ENCODE measurements around the gene DYNC1I1.
A peak's percentile ranks its signal among the peaks of the same experiment; 100 is the strongest.

DYNC1I1 gene

GRCh38 chr7:96089511-96089910 lies 317.2 kb downstream of the DYNC1I1 start:
- Histone ChIP-seq H3K9me3 (ENCODE audit: control insufficient read depth in 1 of 2, low read length in 2 of 2) (no peaks in the 10 kb centered on the region), H3K4me1 (ENCODE audit: control insufficient read depth in 1 of 2, insufficient read depth in 2 of 2, low read length in 2 of 2) (peaks cover 0 to 4% of the 10 kb centered on the region in 2 donors), H3K4me3 (ENCODE audit: low read depth in 1 of 2, low read length in 2 of 2) (no peak overlapping the region), H3K36me3 (ENCODE audit: control insufficient read depth in 1 of 2, insufficient read depth in 2 of 2, low read length in 2 of 2) (no peaks in the 10 kb centered on the region), H3K27me3 (ENCODE audit: low read depth, low read length) (no peaks in the 10 kb centered on the region), H3K27ac (ENCODE audit: low read length) (no peak overlapping the region)

DNA sequence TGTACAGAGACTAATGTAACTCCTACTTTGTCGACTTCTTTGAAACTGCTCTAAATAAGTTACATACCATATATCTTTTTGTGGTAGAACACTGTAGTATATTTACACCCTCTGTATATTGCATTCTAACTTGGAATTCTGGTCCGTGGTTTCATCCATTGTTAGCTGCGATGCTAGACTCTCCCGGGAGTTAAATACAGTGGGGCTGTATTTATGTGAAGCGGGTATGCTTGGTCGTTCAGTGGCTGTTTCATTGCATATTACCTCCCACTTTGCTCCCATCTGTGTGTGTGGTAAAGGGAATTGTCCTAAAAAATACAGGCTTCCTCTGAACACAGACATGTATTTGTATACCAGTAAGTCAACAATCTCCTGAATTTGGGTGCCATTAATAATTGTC lies 318.4 kb downstream of the DYNC1I1 start:
- Histone ChIP-seq H3K9me3 (ENCODE audit: control insufficient read depth in 1 of 2, low read length in 2 of 2) (no peaks in the 10 kb centered on the region), H3K36me3 (ENCODE audit: control insufficient read depth in 1 of 2, insufficient read depth in 2 of 2, low read length in 2 of 2) (no peaks in the 10 kb centered on the region), H3K4me1 (ENCODE audit: control insufficient read depth in 1 of 2, insufficient read depth in 2 of 2, low read length in 2 of 2) (peaks cover 0 to 4% of the 10 kb centered on the region in 2 donors), H3K4me3 (ENCODE audit: low read depth in 1 of 2, low read length in 2 of 2) (no peak overlapping the region), H3K27me3 (ENCODE audit: low read depth, low read length) (no peaks in the 10 kb centered on the region), H3K27ac (ENCODE audit: low read length) (no peak overlapping the region)

DNA sequence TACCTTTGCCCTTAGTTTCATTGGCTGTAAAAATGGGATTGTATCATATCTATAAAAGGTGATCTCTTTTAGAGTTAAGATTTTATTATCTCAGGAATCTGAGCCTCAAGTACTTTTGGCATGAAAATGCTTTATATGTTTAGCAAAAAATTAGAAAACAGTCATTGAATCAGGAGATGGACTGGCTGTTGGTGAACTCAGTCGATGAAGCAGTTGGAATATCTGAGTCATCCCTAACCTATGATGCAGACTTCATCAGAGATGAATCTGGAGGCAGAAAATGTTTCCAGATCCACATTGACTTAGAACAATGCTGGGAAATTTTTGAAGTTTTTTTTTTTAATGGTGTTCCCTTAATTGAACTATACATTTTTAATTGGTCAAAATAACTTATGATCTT lies 321.1 kb downstream of the DYNC1I1 start:
- Histone ChIP-seq H3K4me3 (ENCODE audit: low read depth in 1 of 2, low read length in 2 of 2) (no peak overlapping the region), H3K9me3 (ENCODE audit: control insufficient read depth in 1 of 2, low read length in 2 of 2) (no peaks in the 10 kb centered on the region), H3K27me3 (ENCODE audit: low read depth, low read length) (no peaks in the 10 kb centered on the region), H3K36me3 (ENCODE audit: control insufficient read depth in 1 of 2, insufficient read depth in 2 of 2, low read length in 2 of 2) (no peaks in the 10 kb centered on the region), H3K27ac (ENCODE audit: low read length) (peak overlapping the region; percentile 14), H3K4me1 (ENCODE audit: control insufficient read depth in 1 of 2, insufficient read depth in 2 of 2, low read length in 2 of 2) (peaks cover 0 to 4% of the 10 kb centered on the region in 2 donors)

DNA sequence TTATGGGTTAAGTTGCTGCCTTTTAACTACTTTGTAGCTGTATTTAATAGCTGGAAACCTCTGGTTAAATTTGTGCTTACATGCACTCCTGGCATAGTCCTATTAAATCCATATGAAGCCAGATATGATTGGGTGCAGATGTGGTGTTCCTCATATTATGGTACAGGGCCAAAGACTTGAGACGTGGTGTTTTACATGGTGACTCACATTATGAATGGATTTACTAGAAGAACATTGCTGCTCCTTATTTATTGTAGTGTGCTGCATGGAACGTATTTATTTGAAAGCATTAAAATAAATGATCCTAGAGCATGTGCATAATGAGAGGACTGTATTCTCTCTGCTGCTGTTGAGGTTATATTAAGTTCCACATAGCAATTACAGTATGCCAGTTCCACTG lies 325.5 kb downstream of the DYNC1I1 start:
- H3K4me1 ChIP-seq (ENCODE audit: control insufficient read depth in 1 of 2, insufficient read depth in 2 of 2, low read length in 2 of 2), result peaks cover 0 to 4% of the 10 kb centered on the region in 2 donors
- H3K27ac ChIP-seq (ENCODE audit: low read length), result no peak overlapping the region
- H3K27me3 ChIP-seq (ENCODE audit: low read depth, low read length), result no peaks in the 10 kb centered on the region
- H3K4me3 ChIP-seq (ENCODE audit: low read depth in 1 of 2, low read length in 2 of 2), result no peak overlapping the region
- no peaks in the 10 kb centered on the region for H3K9me3 ChIP-seq (ENCODE audit: control insufficient read depth in 1 of 2, low read length in 2 of 2)
- no peaks in the 10 kb centered on the region for H3K36me3 ChIP-seq (ENCODE audit: control insufficient read depth in 1 of 2, insufficient read depth in 2 of 2, low read length in 2 of 2)

GRCh38 chr7:96100737-96101136 lies 328.4 kb downstream of the DYNC1I1 start:
- H3K27ac ChIP-seq (ENCODE audit: low read length), result no peak overlapping the region
- no peak overlapping the region for H3K4me3 ChIP-seq (ENCODE audit: low read depth in 1 of 2, low read length in 2 of 2)

DNA sequence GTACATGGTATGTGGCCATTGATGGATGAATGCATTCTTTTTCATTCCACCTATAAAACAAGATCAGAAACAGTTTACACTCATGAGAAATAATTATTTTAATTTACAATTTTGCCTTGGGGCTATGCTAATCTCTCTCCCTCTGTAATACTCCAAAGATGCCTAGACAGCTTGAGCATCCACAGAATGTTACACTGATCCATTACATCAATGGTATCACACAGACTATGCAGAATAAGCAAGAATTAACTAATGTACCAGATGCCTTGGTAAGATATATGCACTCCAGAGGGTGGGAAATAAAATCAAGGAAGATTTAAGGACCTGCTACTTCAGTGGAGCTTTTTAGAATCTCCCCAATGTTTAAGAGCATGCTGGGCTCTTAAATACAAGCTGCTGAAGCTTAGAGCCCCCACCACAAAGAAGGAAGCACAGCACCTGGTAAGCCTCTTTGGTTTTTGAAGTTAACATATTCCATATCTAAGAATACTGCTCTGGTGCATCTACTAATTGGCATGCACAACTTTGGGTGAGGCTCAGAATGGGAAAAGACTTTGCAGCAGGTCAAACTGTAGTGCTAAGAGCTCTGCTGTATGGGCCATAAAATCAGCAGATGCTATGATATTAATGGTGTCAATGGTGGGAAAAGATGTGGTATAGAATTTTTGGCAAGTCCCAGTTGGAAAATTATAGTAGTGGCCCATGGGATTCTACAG lies 329.9 kb downstream of the DYNC1I1 start:
- H3K4me3 ChIP-seq (ENCODE audit: low read depth in 1 of 2, low read length in 2 of 2), result no peak overlapping the region
- H3K27me3 ChIP-seq (ENCODE audit: low read depth, low read length), result no peaks in the 10 kb centered on the region
- no peaks in the 10 kb centered on the region for H3K9me3 ChIP-seq (ENCODE audit: control insufficient read depth in 1 of 2, low read length in 2 of 2)
- no peaks in the 10 kb centered on the region for H3K36me3 ChIP-seq (ENCODE audit: control insufficient read depth in 1 of 2, insufficient read depth in 2 of 2, low read length in 2 of 2)
- no peaks in the 10 kb centered on the region for H3K4me1 ChIP-seq (ENCODE audit: control insufficient read depth in 1 of 2, insufficient read depth in 2 of 2, low read length in 2 of 2)
- no peak overlapping the region for H3K27ac ChIP-seq (ENCODE audit: low read length)

More at GRCh38 chr7:96100737-96101136, 328.4 kb downstream of the DYNC1I1 start:
- H3K4me1 ChIP-seq (ENCODE audit: control insufficient read depth in 1 of 2, insufficient read depth in 2 of 2, low read length in 2 of 2), result no peaks in the 10 kb centered on the region
- no peaks in the 10 kb centered on the region for H3K27me3 ChIP-seq (ENCODE audit: low read depth, low read length)
- H3K9me3 ChIP-seq (ENCODE audit: control insufficient read depth in 1 of 2, low read length in 2 of 2), result no peaks in the 10 kb centered on the region
- H3K36me3 ChIP-seq (ENCODE audit: control insufficient read depth in 1 of 2, insufficient read depth in 2 of 2, low read length in 2 of 2), result no peaks in the 10 kb centered on the region

- no peak overlapping the region for H3K4me3 ChIP-seq (ENCODE audit: low read depth in 1 of 2, low read length in 2 of 2)
- no peak overlapping the region for H3K27ac ChIP-seq (ENCODE audit: low read length)
Observed at GRCh38 chr7:96104984-96105383, 332.6 kb downstream of the DYNC1I1 start.

GRCh38 chr7:96111405-96111804 lies 339.1 kb downstream of the DYNC1I1 start:
- Histone ChIP-seq H3K27ac (ENCODE audit: low read length) (no peak overlapping the region), H3K4me1 (ENCODE audit: control insufficient read depth in 1 of 2, insufficient read depth in 2 of 2, low read length in 2 of 2) (no peaks in the 10 kb centered on the region), H3K9me3 (ENCODE audit: control insufficient read depth in 1 of 2, low read length in 2 of 2) (peaks cover 0 to 3% of the 10 kb centered on the region in 2 donors)

More at GRCh38 chr7:96104984-96105383, 332.6 kb downstream of the DYNC1I1 start:
- Histone ChIP-seq H3K27me3 (ENCODE audit: low read depth, low read length) (no peaks in the 10 kb centered on the region), H3K9me3 (ENCODE audit: control insufficient read depth in 1 of 2, low read length in 2 of 2) (no peaks in the 10 kb centered on the region), H3K4me1 (ENCODE audit: control insufficient read depth in 1 of 2, insufficient read depth in 2 of 2, low read length in 2 of 2) (no peaks in the 10 kb centered on the region), H3K36me3 (ENCODE audit: control insufficient read depth in 1 of 2, insufficient read depth in 2 of 2, low read length in 2 of 2) (no peaks in the 10 kb centered on the region)

DNA sequence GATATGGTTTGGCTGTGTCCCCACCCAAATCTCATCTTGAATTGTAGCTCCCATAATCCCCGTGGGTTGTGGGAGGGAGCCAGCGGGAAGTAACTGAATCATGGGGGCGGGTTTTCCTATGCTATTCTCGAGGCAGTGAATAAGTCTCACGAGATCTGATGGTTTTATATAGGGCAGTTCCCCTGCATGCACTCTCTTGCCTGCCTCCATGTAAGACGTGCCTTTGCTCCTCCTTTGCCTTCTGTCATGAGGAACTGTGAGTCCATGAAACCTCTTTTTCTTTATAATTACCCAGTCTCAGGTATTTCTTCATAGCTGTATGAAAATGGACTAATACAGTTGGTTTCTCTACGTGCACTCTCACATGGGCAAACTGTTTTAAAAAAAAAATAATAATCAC lies 341.8 kb downstream of the DYNC1I1 start:
- Histone ChIP-seq H3K4me3 (ENCODE audit: low read depth in 1 of 2, low read length in 2 of 2) (no peak overlapping the region), H3K27me3 (ENCODE audit: low read depth, low read length) (no peaks in the 10 kb centered on the region), H3K27ac (ENCODE audit: low read length) (no peak overlapping the region), H3K9me3 (ENCODE audit: control insufficient read depth in 1 of 2, low read length in 2 of 2) (peaks cover 0 to 3% of the 10 kb centered on the region in 2 donors), H3K36me3 (ENCODE audit: control insufficient read depth in 1 of 2, insufficient read depth in 2 of 2, low read length in 2 of 2) (no peaks in the 10 kb centered on the region), H3K4me1 (ENCODE audit: control insufficient read depth in 1 of 2, insufficient read depth in 2 of 2, low read length in 2 of 2) (no peaks in the 10 kb centered on the region)

More at GRCh38 chr7:96111405-96111804, 339.1 kb downstream of the DYNC1I1 start:
- no peak overlapping the region for H3K4me3 ChIP-seq (ENCODE audit: low read depth in 1 of 2, low read length in 2 of 2)
- no peaks in the 10 kb centered on the region for H3K36me3 ChIP-seq (ENCODE audit: control insufficient read depth in 1 of 2, insufficient read depth in 2 of 2, low read length in 2 of 2)
- no peaks in the 10 kb centered on the region for H3K27me3 ChIP-seq (ENCODE audit: low read depth, low read length)

- Histone ChIP-seq H3K4me1 (ENCODE audit: control insufficient read depth in 1 of 2, insufficient read depth in 2 of 2, low read length in 2 of 2) (no peaks in the 10 kb centered on the region), H3K4me3 (ENCODE audit: low read depth in 1 of 2, low read length in 2 of 2) (no peak overlapping the region), H3K27ac (ENCODE audit: low read length) (no peak overlapping the region), H3K9me3 (ENCODE audit: control insufficient read depth in 1 of 2, low read length in 2 of 2) (peaks cover 0 to 3% of the 10 kb centered on the region in 2 donors), H3K27me3 (ENCODE audit: low read depth, low read length) (no peaks in the 10 kb centered on the region), H3K36me3 (ENCODE audit: control insufficient read depth in 1 of 2, insufficient read depth in 2 of 2, low read length in 2 of 2) (peaks cover 5 to 6% of the 10 kb centered on the region in 2 donors)
Observed at GRCh38 chr7:96116173-96116572, 343.8 kb downstream of the DYNC1I1 start.

- H3K36me3 ChIP-seq (ENCODE audit: control insufficient read depth in 1 of 2, insufficient read depth in 2 of 2, low read length in 2 of 2), result peaks cover 6 to 9% of the 10 kb centered on the region in 2 donors
- H3K27ac ChIP-seq (ENCODE audit: low read length), result no peak overlapping the region
- no peaks in the 10 kb centered on the region for H3K4me1 ChIP-seq (ENCODE audit: control insufficient read depth in 1 of 2, insufficient read depth in 2 of 2, low read length in 2 of 2)
- no peaks in the 10 kb centered on the region for H3K9me3 ChIP-seq (ENCODE audit: control insufficient read depth in 1 of 2, low read length in 2 of 2)
- H3K4me3 ChIP-seq (ENCODE audit: low read depth in 1 of 2, low read length in 2 of 2), result no peak overlapping the region
- no peaks in the 10 kb centered on the region for H3K27me3 ChIP-seq (ENCODE audit: low read depth, low read length)
Observed at GRCh38 chr7:96118449-96119001, 346.2 kb downstream of the DYNC1I1 start.

Data from muscle layer of duodenum (tissue), 2 donors.